Measurements from ENCODE around the gene LRR1. TPM values are rescaled to one million over a fixed set of nuclear protein-coding genes. Genes with fewer than 3 reads are reported as not detected.

The LRR1 gene
- total RNA-seq (2014; rRNA removed; shearing (Covaris generic)) = 54.5 and 60.8 TPM in 2 replicates

- DNase-seq = peak; percentile 84 to 86
- Histone ChIP-seq H3K9me3 (replicated peaks) (no peaks in the 10 kb centered on the region; the same call in 1 of the 2 replicates), H3K27me3 (no peaks in the 10 kb centered on the region), H3K4me3 (peak within 1 kb of the TSS; percentile 98), H3K36me3 (peaks cover 17% of the 10 kb centered on the region), H3K4me1 (no peaks in the 10 kb centered on the region), H3K27ac (peak within 1 kb of the TSS; percentile 100)
Measured at GRCh38 chr14:49598485-49599300, at the start of gene LRR1. TSS of gene LRR1 (plus strand) at chr14:49598940. CDS start at chr14:49599021, 81 bp downstream.

- H3K36me3 ChIP-seq = no peaks in the 10 kb centered on the region
Measured at GRCh38 chr14:49549446-49549845, 49.3 kb upstream of the LRR1 start.

GRCh38 chr14:49549881-49550280, 48.9 kb upstream of the LRR1 start:
- H3K27ac ChIP-seq = no peak overlapping the region
- no peaks in the 10 kb centered on the region; the same call in 1 of the 2 replicates for H3K27me3 ChIP-seq
- H3K4me3 ChIP-seq = no peak overlapping the region
- DNase-seq = peak in 1 of 2 experiments; percentile 3
- no peaks in the 10 kb centered on the region for H3K4me1 ChIP-seq
- H3K36me3 ChIP-seq = no peaks in the 10 kb centered on the region
- H3K9me3 ChIP-seq (replicated peaks) = no peaks in the 10 kb centered on the region

More at GRCh38 chr14:49549446-49549845, 49.3 kb upstream of the LRR1 start:
- Histone ChIP-seq H3K27ac (no peak overlapping the region), H3K4me3 (no peak overlapping the region), H3K9me3 (replicated peaks) (no peaks in the 10 kb centered on the region), H3K27me3 (no peaks in the 10 kb centered on the region; the same call in 1 of the 2 replicates), H3K4me1 (no peaks in the 10 kb centered on the region)
- DNase-seq = no peak

GRCh38 chr14:49550286-49551184, 48.2 kb upstream of the LRR1 start:
- no peaks in the 10 kb centered on the region for H3K36me3 ChIP-seq
- H3K9me3 ChIP-seq (replicated peaks) = no peaks in the 10 kb centered on the region
- peak in 1 of 2 experiments; percentile 8 for DNase-seq
- no peaks in the 10 kb centered on the region; the same call in 1 of the 2 replicates for H3K27me3 ChIP-seq
- no peak overlapping the region for H3K27ac ChIP-seq
- H3K4me3 ChIP-seq = no peak overlapping the region
- no peaks in the 10 kb centered on the region for H3K4me1 ChIP-seq

GRCh38 chr14:49551569-49551968, 47.2 kb upstream of the LRR1 start:
- Histone ChIP-seq H3K27me3 (no peaks in the 10 kb centered on the region; the same call in 1 of the 2 replicates), H3K9me3 (replicated peaks) (no peaks in the 10 kb centered on the region), H3K4me3 (no peak overlapping the region), H3K4me1 (no peaks in the 10 kb centered on the region), H3K36me3 (no peaks in the 10 kb centered on the region), H3K27ac (no peak overlapping the region)
- no peak for DNase-seq

- H3K36me3 ChIP-seq = no peaks in the 10 kb centered on the region
- no peak overlapping the region for H3K4me3 ChIP-seq
- no peaks in the 10 kb centered on the region; the same call in 1 of the 2 replicates for H3K27me3 ChIP-seq
- H3K4me1 ChIP-seq = no peaks in the 10 kb centered on the region
- H3K9me3 ChIP-seq (replicated peaks) = no peaks in the 10 kb centered on the region
- no peak for DNase-seq
- H3K27ac ChIP-seq = no peak overlapping the region
Measured at GRCh38 chr14:49553106-49553505, 45.6 kb upstream of the LRR1 start.

- no peak overlapping the region for H3K27ac ChIP-seq
- H3K27me3 ChIP-seq = no peaks in the 10 kb centered on the region; the same call in 1 of the 2 replicates
- no peak overlapping the region for H3K4me3 ChIP-seq
- H3K9me3 ChIP-seq (replicated peaks) = no peaks in the 10 kb centered on the region
- no peaks in the 10 kb centered on the region for H3K4me1 ChIP-seq
- no peak for DNase-seq
- H3K36me3 ChIP-seq = no peaks in the 10 kb centered on the region
Measured at GRCh38 chr14:49553892-49554291, 44.8 kb upstream of the LRR1 start.

GRCh38 chr14:49559979-49560768, 38.6 kb upstream of the LRR1 start:
- Histone ChIP-seq H3K27ac (no peak overlapping the region), H3K9me3 (replicated peaks) (no peaks in the 10 kb centered on the region), H3K27me3 (no peaks in the 10 kb centered on the region), H3K36me3 (no peaks in the 10 kb centered on the region), H3K4me1 (no peaks in the 10 kb centered on the region), H3K4me3 (no peak overlapping the region)
- DNase-seq = no peak

GRCh38 chr14:49566714-49567113, 32.0 kb upstream of the LRR1 start:
- Histone ChIP-seq H3K4me3 (no peak overlapping the region), H3K36me3 (no peaks in the 10 kb centered on the region), H3K27me3 (no peaks in the 10 kb centered on the region), H3K27ac (no peak overlapping the region), H3K4me1 (no peaks in the 10 kb centered on the region), H3K9me3 (replicated peaks) (no peaks in the 10 kb centered on the region)
- DNase-seq = no peak

- no peak for DNase-seq
- H3K27me3 ChIP-seq = no peaks in the 10 kb centered on the region
- no peak overlapping the region for H3K4me3 ChIP-seq
- H3K9me3 ChIP-seq (replicated peaks) = no peaks in the 10 kb centered on the region
- peaks cover 4% of the 10 kb centered on the region; the same call in 1 of the 2 replicates for H3K36me3 ChIP-seq
- no peaks in the 10 kb centered on the region for H3K4me1 ChIP-seq
- H3K27ac ChIP-seq = no peak overlapping the region
Measured at GRCh38 chr14:49569281-49569680, 29.5 kb upstream of the LRR1 start.

GRCh38 chr14:49574038-49574437, 24.7 kb upstream of the LRR1 start:
- H3K27me3 ChIP-seq = no peaks in the 10 kb centered on the region
- no peaks in the 10 kb centered on the region for H3K4me1 ChIP-seq
- H3K27ac ChIP-seq = no peak overlapping the region
- no peak for DNase-seq
- no peak overlapping the region for H3K4me3 ChIP-seq
- H3K9me3 ChIP-seq (replicated peaks) = no peaks in the 10 kb centered on the region
- peaks cover 22% of the 10 kb centered on the region for H3K36me3 ChIP-seq

- Histone ChIP-seq H3K27ac (no peak overlapping the region), H3K4me3 (no peak overlapping the region), H3K9me3 (replicated peaks) (no peaks in the 10 kb centered on the region), H3K36me3 (peaks cover 43% of the 10 kb centered on the region), H3K27me3 (no peaks in the 10 kb centered on the region), H3K4me1 (no peaks in the 10 kb centered on the region)
- DNase-seq = no peak
Measured at GRCh38 chr14:49578141-49578540, 20.6 kb upstream of the LRR1 start.

- H3K36me3 ChIP-seq = peaks cover 52% of the 10 kb centered on the region
- DNase-seq = no peak
- H3K27ac ChIP-seq = no peak overlapping the region
- H3K4me1 ChIP-seq = no peaks in the 10 kb centered on the region
- no peaks in the 10 kb centered on the region for H3K9me3 ChIP-seq (replicated peaks)
- no peaks in the 10 kb centered on the region for H3K27me3 ChIP-seq
- H3K4me3 ChIP-seq = no peak overlapping the region
Measured at GRCh38 chr14:49579841-49580240, 18.9 kb upstream of the LRR1 start.
